ENCODE data around the gene PROZ. TPM values are rescaled to one million over a fixed set of nuclear protein-coding genes. Genes with fewer than 3 reads are reported as not detected.

PROZ gene
- total and polyA plus RNA-seq, 9 of the 15 experiments (the other 6 are each of a cell fraction or from before 2014, with no cell fraction given) = not detected

- TF ChIP-seq, protein P1, sequence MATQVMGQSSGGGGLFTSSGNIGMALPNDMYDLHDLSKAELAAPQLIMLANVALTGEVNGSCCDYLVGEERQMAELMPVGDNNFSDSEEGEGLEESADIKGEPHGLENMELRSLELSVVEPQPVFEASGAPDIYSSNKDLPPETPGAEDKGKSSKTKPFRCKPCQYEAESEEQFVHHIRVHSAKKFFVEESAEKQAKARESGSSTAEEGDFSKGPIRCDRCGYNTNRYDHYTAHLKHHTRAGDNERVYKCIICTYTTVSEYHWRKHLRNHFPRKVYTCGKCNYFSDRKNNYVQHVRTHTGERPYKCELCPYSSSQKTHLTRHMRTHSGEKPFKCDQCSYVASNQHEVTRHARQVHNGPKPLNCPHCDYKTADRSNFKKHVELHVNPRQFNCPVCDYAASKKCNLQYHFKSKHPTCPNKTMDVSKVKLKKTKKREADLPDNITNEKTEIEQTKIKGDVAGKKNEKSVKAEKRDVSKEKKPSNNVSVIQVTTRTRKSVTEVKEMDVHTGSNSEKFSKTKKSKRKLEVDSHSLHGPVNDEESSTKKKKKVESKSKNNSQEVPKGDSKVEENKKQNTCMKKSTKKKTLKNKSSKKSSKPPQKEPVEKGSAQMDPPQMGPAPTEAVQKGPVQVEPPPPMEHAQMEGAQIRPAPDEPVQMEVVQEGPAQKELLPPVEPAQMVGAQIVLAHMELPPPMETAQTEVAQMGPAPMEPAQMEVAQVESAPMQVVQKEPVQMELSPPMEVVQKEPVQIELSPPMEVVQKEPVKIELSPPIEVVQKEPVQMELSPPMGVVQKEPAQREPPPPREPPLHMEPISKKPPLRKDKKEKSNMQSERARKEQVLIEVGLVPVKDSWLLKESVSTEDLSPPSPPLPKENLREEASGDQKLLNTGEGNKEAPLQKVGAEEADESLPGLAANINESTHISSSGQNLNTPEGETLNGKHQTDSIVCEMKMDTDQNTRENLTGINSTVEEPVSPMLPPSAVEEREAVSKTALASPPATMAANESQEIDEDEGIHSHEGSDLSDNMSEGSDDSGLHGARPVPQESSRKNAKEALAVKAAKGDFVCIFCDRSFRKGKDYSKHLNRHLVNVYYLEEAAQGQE (IDR thresholded peaks at IDR 0.05; ENCODE audit: borderline replicate concordance) = no peak
- TF ChIP-seq, protein P1 (CRISPR knock-in tag; IDR thresholded peaks at IDR 0.05; ENCODE audit: low read depth) = no peak
- TF ChIP-seq MTA2 (IDR thresholded peaks at IDR 0.05; ENCODE audit: low read depth) (no peak), U2AF2 (optimal IDR thresholded peaks at IDR 0.05; ENCODE audit: low read depth, low read length) (no peak), SREBF1 (IDR thresholded peaks at IDR 0.05; ENCODE audit: borderline replicate concordance, low read depth, low read length) (no peak), RBM15 (IDR thresholded peaks at IDR 0.05; ENCODE audit: insufficient read depth, low read length) (no peak)
Observed at GRCh38 chr13:113157929-113158747, at the start of gene PROZ (continued).

Data from K562 (cell line).